Parathyroid adenoma (tissue), 2 donors: ENCODE measurements around the gene PRCP.

Experiments
- H2AFZ ChIP-seq: fragments of 300-600 bp; sonication (generic); one replicate; pipeline ENCODE4 v1.7.0; 2017; ENCODE audit warnings: antibody characterized with exemption, mild to moderate bottlenecking
- H3K27ac ChIP-seq: fragments of 300-600 bp; sonication (generic); one replicate; pipeline ENCODE4 v1.7.0; 2017
- H3K27me3 ChIP-seq: fragments of 300-600 bp; sonication (generic); one replicate; pipeline ENCODE4 v1.7.0; 2017; ENCODE audit warnings: low read length; ENCODE audit not compliant: control insufficient read depth, insufficient read depth
- H3K36me3 ChIP-seq: fragments of 300-600 bp; sonication (generic); one replicate; pipeline ENCODE4 v1.7.0; 2017; ENCODE audit warnings: low read length; ENCODE audit not compliant: control insufficient read depth, insufficient read depth
- H3K4me1 ChIP-seq: fragments of 300-600 bp; sonication (generic); one replicate; pipeline ENCODE4 v1.7.0; 2017; ENCODE audit warnings: control low read depth
- H3K4me2 ChIP-seq: fragments of 300-600 bp; sonication (generic); one replicate; pipeline ENCODE4 v1.7.0; 2017; ENCODE audit warnings: low read length
- H3K4me3 ChIP-seq: fragments of 300-600 bp; sonication (generic); one replicate; pipeline ENCODE4 v1.7.0; 2017; ENCODE audit warnings: low read depth, low read length
- H3K79me2 ChIP-seq: fragments of 300-600 bp; sonication (generic); one replicate; pipeline ENCODE4 v1.7.0; 2017; ENCODE audit warnings: control low read depth
- H3K9ac ChIP-seq: fragments of 300-600 bp; sonication (generic); one replicate; pipeline ENCODE4 v1.7.0; 2017; ENCODE audit warnings: mild to moderate bottlenecking
- H3K9me3 ChIP-seq: fragments of 300-600 bp; sonication (generic); one replicate; pipeline ENCODE4 v1.7.0; 2017; ENCODE audit warnings: low read length; ENCODE audit not compliant: control insufficient read depth
- TF ChIP-seq, protein P1 (sequence below): fragments of 300-600 bp; sonication (generic); IDR thresholded peaks from one replicate; pipeline ENCODE4 v1.7.0; 2017; ENCODE audit warnings: antibody characterized with exemption, mild to moderate bottlenecking
- donor health status: primary hyperparathyroidism.

PRCP gene

DNA sequence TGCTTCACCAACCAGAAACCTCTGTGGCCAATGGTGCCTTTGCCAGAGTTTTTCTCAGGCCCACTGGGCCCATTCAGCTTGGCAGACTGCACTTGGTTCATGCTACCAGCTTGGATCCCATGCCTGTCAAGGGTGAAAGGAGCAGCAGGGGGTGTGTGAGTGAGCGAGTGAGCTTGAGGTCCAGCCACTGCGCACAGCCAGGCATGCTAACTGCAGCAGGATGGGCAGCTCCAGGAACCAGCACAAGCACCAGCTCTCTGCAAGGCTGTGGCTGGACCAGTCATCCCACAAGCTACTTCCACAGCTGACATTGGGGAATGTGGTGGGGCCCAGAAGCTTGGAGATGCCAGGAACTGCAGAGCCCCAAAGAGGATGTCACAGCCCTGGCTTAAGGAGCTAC is 42.1 kb upstream of the PRCP start:
- Histone ChIP-seq H3K36me3 (no peaks in the 10 kb centered on the region), H3K4me2 (no peak overlapping the region), H3K9ac (no peak overlapping the region), H3K27ac (no peak overlapping the region), H3K79me2 (no peaks in the 10 kb centered on the region), H3K4me1 (no peaks in the 10 kb centered on the region), H2AFZ (no peak overlapping the region), H3K27me3 (no peaks in the 10 kb centered on the region), H3K9me3 (no peaks in the 10 kb centered on the region), H3K4me3 (no peak overlapping the region)
- TF ChIP-seq, protein P1, sequence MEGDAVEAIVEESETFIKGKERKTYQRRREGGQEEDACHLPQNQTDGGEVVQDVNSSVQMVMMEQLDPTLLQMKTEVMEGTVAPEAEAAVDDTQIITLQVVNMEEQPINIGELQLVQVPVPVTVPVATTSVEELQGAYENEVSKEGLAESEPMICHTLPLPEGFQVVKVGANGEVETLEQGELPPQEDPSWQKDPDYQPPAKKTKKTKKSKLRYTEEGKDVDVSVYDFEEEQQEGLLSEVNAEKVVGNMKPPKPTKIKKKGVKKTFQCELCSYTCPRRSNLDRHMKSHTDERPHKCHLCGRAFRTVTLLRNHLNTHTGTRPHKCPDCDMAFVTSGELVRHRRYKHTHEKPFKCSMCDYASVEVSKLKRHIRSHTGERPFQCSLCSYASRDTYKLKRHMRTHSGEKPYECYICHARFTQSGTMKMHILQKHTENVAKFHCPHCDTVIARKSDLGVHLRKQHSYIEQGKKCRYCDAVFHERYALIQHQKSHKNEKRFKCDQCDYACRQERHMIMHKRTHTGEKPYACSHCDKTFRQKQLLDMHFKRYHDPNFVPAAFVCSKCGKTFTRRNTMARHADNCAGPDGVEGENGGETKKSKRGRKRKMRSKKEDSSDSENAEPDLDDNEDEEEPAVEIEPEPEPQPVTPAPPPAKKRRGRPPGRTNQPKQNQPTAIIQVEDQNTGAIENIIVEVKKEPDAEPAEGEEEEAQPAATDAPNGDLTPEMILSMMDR: no peak

DNA sequence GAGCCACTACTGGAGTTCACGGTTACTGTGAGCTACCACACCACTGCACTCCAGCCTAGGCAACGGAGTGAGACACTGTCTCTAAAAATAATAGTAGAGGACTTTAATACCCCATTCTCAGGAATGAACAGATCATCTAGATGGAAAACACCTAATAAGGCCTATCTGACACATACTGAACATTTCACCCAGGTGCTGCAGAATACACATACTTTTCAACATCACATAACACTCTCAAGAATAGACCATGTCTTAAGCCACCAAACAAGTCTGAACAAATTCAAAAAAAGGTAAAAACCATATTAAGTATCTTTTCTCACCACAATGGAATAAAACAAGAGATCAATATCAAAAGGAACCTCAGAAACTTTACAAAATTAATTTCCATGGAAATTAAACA is 39.2 kb upstream of the PRCP start:
- H3K4me3 ChIP-seq: no peak overlapping the region
- TF ChIP-seq, protein P1: no peak

DNA sequence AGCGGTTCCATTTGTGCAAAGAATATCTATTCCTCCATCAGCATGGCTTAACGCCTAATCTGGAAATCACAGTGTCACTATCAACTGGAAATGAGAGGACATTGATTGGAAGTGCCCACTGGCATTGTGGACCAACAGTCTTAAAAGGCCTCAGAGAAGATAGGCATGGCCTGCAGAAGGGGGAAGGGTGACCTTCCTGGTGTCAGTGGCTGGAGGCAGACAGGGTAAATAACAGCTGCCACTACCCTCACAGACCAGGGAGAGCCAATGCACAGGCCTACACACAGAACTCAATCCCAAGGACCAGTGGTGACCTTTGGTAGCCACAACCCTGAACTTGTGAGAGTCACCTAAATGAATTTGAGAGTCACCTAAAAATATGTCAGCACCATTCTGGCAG is 37.3 kb upstream of the PRCP start:
- no peak overlapping the region for H3K4me3 ChIP-seq
- no peak overlapping the region for H2AFZ ChIP-seq
- no peak overlapping the region for H3K9ac ChIP-seq
- TF ChIP-seq, protein P1: no peak
- no peaks in the 10 kb centered on the region for H3K79me2 ChIP-seq
- no peak overlapping the region for H3K27ac ChIP-seq
- H3K4me1 ChIP-seq: no peaks in the 10 kb centered on the region
- H3K36me3 ChIP-seq: no peaks in the 10 kb centered on the region
- no peaks in the 10 kb centered on the region for H3K9me3 ChIP-seq
- no peaks in the 10 kb centered on the region for H3K27me3 ChIP-seq
- no peak overlapping the region for H3K4me2 ChIP-seq

More for the DNA sequence above, 39.2 kb upstream of the PRCP start:
- no peak overlapping the region for H3K4me2 ChIP-seq
- no peaks in the 10 kb centered on the region for H3K4me1 ChIP-seq
- H3K27me3 ChIP-seq: no peaks in the 10 kb centered on the region
- H2AFZ ChIP-seq: no peak overlapping the region
- H3K79me2 ChIP-seq: no peaks in the 10 kb centered on the region
- no peak overlapping the region for H3K27ac ChIP-seq
- no peaks in the 10 kb centered on the region for H3K36me3 ChIP-seq
- no peak overlapping the region for H3K9ac ChIP-seq
- no peaks in the 10 kb centered on the region for H3K9me3 ChIP-seq

DNA sequence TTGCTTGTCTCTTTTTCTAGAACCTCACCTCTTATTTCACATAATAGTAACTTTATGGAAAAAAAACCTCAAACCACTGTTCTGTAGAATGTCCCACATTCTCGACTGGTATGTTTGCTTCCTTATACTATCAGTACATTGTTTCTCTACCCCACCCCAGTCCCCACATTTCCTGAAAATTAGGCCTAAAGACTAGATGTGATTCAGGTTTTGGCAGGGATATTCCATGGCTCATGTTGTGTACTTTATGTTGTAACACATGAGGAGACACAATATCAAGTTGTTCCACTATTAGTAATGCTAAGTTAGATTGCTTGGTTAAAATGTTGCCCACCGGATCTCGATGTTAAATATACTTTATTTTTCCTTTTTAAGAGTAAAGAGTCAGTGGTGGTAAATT is 36.0 kb upstream of the PRCP start:
- TF ChIP-seq, protein P1: no peak
- no peak overlapping the region for H3K9ac ChIP-seq

DNA sequence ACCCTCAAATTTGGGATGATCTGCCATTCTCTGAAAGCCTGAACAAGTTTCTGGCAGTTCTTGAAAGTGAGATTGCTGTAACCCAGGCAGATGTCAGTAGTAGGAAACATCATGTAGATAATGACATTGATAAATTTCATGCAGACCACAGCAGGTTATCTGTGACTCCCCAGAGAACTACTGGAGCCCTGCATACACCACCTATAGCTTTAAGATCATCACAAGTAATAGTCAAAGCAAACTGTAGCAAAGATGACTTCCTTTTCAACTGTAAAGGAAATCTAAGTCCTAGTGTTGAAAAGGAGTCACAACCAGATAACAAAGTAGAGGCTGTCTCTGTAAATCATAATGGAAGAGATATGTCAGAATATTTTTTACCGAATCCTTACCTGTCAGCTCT is 32.3 kb upstream of the PRCP start:
- TF ChIP-seq, protein P1: no peak
- Histone ChIP-seq H2AFZ (no peak overlapping the region), H3K27ac (no peak overlapping the region), H3K27me3 (no peaks in the 10 kb centered on the region), H3K9ac (no peak overlapping the region), H3K4me2 (no peak overlapping the region), H3K4me3 (no peak overlapping the region), H3K79me2 (no peaks in the 10 kb centered on the region), H3K4me1 (no peaks in the 10 kb centered on the region), H3K9me3 (no peaks in the 10 kb centered on the region), H3K36me3 (no peaks in the 10 kb centered on the region)

More for the DNA sequence above, 36.0 kb upstream of the PRCP start:
- Histone ChIP-seq H3K4me1 (no peaks in the 10 kb centered on the region), H2AFZ (no peak overlapping the region), H3K79me2 (no peaks in the 10 kb centered on the region), H3K36me3 (no peaks in the 10 kb centered on the region), H3K27me3 (no peaks in the 10 kb centered on the region), H3K27ac (no peak overlapping the region), H3K9me3 (no peaks in the 10 kb centered on the region), H3K4me3 (no peak overlapping the region), H3K4me2 (no peak overlapping the region)
